ENCODE measurements around the gene MUC5AC.
"Not testable (repeated sequence)": the region's sequence is repeated elsewhere in the genome, so short reads cannot be mapped to it uniquely, and the experiment has no call there.

MUC5AC gene

DNA sequence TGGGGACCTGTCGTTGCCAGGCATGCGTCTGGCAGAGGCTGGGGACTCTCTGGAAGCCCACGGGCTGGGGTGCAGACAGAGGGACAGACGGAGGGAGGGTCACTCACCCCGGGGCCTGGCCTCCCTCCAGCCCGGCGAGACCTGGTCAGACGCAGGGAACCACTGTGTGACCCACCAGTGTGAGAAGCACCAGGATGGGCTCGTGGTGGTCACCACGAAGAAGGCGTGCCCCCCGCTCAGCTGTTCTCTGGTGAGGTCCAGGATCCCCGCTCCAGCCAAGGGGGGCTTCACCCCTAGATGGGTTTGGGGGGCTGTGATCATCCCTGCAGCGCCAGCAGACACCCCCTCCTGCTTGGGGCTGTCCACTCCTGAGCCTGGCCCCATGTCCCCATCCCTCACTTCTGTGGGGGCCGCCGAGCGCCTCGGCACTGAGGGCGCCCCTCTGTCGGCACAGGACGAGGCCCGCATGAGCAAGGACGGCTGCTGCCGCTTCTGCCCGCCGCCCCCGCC lies 41.5 kb downstream of the MUC5AC start:
- no peak for DNase-seq

DNA sequence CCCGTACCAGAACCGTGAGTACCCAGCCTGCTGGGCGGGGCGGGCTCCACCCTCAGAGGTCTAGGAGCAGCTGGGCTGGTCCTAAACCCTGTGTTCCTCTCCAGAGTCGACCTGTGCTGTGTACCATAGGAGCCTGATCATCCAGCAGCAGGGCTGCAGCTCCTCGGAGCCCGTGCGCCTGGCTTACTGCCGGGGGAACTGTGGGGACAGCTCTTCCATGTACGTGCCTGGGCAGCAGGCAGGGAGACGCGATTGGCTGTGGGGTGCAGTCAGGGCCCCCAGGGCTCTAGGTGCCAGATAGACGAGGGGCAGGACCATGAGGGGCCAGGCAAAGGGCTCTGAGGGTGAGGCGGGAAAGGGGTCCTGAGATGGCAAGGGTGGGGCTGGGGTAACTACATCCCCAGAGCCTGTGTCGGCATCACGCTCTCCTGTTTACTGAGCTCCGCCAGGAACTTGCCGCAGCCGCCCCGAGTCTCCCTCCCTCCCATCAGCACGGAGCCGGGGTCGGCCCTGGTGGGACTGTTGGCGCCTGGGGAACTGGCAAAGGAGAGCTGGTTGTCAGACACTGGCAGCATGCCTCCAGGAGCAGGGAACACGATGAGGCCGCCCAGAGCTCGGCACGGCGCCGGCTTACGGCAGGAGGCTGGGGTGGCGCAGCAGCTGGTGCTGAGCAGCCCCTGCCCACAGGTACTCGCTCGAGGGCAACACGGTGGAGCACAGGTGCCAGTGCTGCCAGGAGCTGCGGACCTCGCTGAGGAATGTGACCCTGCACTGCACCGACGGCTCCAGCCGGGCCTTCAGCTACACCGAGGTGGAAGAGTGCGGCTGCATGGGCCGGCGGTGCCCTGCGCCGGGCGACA lies 42.2 kb downstream of the MUC5AC start:
- DNase-seq = no peak

DNA sequence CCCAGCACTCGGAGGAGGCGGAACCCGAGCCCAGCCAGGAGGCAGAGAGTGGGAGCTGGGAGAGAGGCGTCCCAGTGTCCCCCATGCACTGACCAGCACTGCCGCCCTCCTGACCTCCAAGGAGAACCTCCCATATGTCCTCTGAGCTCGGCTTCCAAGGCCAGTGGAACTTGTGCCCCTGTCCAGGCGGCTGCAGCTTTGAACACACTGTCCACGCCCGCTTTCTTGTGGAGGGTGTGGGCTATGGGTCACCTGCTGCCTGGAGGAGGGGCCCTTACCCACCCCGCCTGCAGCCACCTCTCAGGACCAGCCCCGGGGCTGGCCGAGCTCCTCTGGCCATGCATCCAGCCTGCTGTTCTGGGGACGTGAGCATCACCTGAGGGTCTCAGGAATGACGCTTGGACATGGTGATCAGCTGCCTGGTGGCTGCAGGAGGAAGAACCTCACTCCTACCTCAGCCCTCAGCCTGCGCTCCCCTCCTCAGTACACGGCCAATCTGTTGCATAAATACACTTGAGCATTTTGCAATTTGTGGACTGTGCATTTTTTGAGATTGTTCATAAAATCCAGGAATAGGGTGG lies 42.9 kb downstream of the MUC5AC start:
- no peak for DNase-seq

DNA sequence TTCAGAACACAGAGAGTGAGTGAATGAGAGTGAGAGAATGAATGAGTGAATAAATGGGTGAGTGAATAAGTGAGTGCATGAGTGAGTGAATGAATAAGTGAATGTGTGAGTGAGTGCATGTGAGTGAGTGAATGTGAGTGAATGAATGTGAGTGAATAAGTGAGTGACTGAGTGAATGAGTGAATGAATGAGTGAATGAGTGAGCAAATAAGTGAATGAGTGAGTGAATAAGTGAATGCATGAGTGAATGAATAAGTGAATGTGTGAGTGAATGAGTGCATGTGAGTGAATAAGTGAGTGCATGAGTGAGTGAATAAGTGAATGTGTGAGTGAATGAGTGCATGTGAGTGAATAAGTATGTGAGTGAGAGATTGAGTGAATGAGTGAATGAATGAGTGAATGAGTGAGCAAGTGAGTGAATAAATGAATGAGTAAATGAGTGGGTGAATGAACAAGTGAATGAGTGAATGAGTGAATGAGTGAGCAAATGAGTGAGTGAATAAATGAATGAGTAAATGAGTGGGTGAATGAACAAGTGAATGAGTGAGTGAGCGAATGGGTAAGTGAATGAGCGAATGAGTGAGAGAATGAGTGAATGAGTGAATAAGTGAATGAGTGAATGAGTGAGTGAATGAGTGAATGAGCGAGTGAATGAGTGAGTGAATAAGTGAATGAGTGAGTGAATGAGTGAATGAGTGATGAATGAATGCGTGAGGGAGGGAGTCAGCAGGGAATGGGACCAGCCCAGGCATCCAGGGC lies 43.8 kb downstream of the MUC5AC start:
- no peak for DNase-seq

DNA sequence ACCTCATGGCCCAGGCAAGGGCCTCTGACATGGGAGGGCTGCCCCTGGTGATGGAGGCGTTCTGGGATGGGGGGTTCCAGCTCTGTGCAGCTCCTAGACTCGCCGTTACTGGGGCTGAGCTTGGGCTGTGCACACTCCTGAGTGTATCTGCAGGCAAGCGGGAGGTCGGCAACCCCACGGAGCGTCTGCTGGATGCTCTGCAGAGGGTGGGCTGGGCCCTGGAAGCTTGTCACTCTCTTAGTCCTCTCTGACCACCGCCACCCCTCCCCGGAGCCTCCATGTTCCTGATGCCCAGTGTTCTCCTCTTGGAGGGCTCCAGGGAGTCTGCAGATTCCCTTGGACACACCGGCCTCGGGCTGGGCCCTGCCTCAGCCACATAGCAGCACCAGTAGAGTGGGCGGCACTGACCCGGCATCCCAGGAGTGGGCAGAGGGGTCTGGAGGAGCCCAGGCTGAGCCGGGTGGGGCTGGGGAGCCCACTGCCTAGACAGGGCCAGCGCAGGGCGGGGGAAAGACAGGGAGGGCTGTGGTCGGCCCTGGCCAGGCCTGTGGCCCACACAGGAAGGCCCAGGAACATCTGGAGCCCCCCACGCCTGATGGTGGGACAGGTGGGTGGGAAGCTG lies 44.5 kb downstream of the MUC5AC start:
- DNase-seq = no peak

DNA sequence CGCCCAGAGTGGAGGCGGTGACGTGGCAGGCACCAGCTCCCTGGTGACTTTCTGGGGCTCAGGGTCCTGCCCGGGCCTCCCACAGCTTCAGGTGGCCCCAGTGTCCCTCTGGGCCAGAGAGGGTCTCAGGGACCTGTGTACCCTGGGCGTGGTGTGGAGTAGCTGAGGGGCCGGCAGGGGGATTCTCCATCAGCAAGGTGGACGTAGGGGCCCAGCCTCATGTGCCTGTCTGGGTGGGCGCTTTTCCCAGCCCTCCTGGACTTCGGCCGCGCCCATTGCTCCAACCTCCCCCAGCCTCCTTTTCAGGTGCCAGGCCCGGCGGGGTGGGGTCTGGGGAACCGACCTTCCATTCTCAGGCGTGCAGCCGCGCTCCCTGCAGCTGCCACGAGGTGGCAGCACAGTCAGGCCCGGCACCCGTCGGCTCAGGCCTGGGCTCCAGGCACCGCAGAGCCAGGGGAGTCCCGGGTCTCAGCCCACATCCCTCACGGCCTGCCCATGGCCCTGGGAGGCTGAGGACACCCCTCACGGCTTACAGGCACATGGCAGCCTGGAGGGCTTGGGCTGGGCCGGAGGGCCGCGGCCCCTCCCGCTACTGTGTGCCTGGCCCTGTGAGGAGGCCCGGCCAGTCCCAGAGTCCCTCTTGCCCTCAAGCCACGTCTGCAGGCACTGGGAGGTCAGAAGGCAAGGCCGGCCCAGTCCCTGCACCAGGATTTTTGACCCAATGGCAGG lies 45.2 kb downstream of the MUC5AC start:
- DNase-seq = no peak

DNA sequence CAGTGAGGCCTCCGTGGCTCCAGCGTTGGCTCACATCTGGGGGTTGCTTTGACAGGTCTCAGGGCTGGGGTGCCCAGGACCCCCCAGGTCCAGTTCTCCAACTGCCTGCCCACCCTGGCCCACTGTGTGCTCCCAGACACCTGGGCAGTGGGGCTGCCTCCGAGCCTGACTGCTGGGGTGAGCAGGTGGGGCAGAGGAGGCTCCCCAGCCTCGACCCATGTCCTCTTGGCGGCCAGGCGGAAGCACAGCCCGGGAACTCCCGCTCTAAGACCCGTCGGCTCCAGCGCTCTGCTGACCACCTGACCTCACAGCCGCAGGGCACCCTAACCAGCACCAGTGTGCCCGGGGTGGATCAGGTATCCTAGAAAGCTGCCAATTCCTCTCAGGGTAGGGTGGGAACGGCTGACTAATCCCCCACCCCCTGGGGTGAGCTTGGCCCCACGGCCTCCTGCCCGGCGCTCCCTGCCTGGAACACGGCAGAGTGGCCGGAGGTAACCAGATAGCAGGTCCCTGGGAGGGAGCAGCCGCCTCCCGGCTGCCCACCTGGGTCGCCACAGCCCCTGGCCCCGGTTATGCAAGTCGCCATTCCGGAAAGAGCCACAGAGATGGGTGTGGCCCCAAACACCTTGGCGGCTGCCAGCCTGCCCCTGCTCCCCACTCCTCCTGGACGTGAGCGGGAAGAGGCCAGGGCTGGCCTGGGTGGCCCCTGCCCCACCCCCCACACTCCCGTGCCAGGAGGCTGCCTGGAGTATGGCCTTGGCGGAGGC lies 45.9 kb downstream of the MUC5AC start:
- no peak for DNase-seq

DNA sequence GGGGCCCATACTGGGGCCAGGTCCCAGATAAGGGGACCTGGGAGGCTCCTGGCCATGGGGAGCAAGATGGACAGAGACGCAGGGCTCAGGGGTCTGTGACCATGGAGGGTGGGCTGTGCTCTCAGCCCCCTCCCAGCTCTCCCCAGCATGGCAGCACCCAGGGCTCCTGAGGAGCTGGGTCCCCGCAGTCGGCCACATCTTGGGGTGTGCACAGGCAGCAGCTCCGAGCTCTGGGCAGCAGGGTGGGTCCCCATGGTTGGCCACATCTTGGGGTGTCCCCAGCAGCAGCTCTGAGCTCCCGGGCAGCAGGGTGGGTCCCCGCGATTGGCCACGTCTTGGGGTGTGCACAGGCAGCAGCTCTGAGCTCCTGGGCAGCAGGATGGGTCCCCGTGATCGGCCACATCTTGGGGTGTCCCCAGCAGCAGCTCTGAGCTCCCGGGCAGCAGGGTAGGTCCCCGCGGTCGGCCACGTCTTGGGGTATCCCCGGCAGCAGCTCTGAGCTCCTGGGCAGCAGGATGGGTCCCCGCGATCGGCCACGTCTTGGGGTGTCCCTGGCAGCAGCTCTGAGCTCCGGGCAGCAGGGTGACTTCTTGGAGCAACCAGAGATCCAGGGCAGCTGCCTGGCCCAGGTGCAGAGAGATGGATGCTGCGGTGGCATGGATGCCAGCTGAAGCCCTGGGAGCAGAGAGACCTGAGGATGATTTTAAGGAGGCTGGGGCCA lies 46.8 kb downstream of the MUC5AC start:
- DNase-seq = no peak

DNA sequence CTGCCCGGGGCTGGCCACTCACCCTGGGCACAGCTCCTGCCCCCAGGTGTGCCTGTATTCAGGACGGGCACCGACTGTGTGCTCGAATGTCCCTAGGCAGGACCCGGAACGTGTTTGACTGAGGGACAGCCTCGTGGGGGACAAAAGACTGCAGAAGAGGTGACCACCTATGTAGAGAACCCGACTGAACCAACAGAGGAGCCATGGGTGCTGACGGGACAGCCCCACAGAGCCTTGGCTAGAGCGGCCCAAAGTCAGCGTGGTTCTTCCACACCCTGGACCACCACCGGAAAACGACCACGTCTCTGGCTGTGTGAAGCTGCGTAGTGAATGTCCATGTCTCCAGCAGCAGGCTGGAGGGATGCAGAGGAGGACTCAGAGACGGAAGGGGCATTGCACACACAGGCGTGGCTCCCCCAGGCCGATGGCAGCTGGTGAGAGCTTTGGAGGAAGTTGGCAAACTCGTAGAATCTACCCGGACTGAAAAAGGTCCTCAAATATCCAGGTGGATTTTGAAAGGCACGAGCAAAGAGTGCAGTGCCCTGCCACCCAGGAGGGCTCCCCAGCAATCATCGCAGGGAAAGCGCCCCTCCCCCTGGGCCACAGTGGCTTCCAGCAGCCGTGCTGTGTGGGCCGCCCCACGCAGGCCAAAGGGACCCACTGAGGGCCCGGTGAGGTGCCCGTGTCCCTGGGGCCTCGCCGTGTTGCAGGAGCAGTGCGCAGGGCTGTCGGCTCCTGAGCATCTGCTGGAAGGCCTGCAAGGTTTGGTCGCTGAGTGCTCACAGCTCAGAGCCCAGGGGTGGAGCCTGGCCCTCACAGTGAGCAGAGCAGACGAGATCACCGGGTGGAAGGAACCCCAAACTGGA lies 47.6 kb downstream of the MUC5AC start:
- no peak for DNase-seq

DNA sequence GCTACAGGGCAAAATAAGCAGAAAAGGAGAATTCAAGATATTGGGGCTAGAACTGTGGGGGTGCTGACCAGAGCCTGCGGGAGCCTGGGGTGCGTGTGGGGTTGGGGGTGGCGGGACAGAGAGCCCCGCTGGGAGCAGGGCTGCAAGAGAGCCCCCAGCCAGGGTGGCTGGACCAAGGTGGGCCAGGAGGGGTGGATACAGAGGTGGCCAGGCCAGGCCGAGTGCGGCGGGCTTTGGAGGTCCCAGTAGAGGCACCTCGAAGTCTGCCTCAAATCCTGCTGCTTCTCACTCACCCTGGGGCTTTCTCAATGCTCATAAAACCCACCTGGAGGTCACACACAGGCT lies 48.2 kb downstream of the MUC5AC start:
- DNase-seq = no peak

DNA sequence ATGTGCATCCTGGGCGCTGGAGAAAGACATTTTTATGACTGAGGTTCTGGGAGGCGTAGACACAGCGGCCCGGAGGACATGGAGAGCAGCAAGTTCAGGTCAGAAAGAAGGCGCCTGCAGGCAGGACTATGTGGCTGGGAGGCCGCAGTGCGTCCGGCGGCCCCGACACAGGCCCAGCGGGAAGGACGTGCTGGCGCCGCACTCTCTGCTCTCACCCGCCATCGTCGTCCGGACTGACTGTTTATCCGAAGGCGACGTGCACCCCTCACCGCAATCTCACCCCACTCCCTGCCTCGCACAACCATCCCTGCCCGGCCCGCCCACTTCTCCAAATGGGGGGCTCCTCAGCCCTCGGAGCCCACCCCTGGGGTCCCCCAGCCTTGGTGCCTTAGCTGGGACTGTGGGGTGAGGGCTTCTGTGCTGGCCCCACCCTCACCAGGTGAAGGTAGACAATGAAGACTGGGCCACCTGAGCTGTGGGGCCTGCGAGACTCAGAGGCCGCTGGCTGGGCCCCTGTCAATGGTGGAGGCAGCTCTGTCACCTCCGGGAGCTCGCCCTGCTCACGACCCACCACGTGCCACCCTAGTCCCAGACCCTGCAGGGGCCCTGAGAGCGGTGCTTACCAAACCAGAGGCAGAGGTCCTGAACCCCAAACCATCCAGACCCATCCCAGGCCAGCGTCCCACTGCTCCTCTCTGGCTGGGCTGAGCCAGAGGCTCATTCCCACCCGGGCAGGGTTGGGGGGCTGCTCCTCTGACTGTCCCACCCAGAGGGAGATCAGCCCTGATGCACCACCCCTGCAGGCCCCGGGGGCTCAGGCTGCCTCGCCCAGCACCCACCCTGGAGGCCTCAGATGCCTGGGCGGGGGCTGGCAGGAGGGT lies 48.9 kb downstream of the MUC5AC start:
- DNase-seq = no peak

DNA sequence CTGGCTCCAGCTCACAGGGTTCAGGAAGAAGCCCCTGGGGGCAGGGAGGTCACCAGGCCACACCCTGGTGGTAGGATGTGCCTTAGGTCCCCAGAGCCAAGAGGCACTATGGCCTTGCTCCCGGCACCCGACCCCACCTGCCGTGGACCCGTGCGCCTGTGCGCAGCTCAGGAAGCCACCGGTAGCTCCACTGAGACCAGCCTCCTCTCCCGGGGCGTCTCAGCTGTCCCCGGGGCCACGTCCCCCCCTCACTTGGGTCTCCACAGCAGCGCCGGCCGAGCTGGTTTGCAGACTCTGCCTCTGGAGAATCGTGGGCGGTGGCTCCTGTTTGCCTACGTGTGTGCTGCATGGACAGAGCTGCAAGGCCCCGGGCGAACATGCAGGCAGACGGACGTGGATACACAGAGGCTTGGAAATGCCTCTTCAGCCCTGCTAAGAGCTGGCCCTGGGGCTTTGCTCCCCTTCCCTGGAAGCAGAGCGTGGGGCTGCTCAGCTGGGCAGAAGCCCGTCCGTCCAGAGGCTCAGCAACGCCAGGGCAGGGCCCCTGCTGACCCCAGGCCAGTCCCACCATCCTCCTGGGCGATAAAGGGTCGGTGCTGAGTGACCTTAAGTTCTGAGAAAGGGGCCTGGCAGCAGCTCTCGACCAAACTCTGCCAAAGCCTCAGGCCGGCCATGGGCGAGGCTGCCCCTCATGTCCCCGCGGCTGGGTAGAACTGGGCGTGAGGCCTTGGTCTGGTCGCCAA lies 49.8 kb downstream of the MUC5AC start:
- DNase-seq = no peak

DNA sequence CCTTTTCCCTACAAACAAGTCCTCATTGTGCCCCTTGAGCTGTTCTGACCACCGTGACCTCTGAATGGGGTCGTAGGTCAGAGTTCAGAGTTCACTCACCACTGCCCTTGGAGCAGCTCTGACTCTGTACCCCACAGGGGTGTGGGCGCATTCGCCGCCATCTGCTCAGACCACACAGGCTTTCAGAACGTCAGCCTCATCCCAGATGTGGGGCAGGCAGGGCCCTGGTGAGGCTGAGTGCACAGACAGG lies 50.3 kb downstream of the MUC5AC start:
- DNase-seq = no peak

DNA sequence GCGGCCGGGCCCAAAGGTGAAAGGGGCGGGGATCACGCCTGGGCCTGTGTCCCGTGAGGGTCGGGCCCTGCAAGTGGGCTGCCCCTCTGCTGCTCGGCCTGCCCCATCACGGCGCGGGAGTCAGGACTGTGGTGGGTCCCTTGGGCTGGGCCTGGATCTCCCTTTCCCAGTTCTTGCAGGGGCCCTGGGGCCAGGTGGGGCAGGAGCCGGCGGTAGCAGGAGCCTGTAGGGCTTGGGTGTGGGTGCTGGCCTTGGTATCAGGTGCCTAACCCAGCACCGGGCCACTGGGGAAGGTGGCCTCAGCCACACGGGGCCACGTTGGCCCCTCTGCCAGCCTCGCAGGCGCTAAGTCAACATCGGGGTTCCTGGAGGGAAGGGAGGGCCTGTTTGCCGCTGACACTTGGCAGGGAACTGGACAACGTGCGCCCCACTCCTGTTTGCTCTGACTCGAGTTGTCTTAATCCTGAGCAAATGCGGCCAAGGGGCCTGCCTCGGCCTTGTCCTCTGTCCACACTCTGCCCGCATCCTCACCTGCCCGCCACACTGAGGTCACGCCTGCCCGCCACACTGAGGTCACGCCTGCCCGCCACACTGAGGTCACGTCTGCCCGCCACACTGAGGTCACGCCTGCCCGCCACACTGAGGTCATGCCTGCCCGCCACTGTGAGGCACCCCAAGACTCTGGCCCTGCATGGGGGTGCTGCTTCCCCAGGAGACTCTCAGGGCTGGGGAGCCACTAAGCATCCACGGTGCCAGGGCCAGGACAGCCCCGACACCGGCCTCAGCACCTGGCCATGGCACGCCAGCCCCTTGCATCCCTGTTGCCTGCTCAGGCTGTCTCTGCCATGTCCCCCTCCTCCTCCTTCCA lies 50.9 kb downstream of the MUC5AC start:
- DNase-seq = no peak

DNA sequence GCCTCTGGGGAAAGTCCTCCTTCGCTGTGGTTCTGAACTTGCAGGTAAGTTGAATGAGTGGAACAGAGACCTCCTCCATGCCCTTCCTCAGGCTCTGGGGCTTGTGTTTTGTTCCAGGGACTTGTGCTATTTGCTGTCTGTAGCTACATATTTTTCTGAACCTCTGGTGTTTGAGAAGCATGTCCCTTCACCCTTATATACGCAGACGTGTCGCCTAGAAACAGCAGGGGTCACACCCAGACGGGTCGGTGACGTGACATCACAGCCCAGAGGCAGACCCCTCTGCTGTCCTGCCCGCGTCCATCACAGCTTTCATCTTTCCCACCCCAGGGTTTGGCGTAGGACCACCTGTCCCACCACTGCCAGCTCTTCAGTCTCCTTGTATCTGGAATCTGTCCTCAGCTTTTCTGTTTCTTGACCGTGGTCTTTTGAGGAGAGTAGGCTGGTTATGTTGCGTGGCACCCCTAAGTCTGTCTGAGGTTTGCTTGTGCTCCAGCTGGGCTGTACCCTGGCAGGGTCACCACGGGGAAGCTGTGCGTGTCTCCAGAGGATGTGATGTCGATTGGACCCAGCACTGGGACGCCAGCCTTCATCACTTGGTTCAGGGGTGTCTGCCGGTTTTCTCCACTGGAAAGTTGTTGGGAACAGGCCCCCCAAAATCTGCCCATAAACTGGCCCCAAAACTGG lies 51.8 kb downstream of the MUC5AC start:
- no peak for DNase-seq

DNA sequence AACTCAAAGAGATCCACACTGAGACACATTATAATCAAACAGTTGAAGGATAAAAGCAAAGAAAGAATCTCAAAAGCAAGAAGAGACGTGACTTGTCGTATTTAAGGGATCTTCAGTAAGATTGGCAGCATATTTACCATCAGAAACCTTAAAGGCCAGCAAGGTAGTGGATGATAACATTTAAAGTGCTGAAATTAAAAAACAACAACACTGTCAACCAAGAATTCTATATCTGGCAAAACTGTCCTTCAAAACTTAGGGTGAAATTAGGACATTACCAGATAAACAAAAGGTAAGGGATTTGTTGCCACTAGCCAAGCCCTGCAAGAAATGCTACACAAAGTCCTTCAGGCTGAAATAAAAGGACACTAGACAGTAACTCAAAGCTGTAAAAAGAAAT lies 54.1 kb downstream of the MUC5AC start:
- DNase-seq = no peak

DNA sequence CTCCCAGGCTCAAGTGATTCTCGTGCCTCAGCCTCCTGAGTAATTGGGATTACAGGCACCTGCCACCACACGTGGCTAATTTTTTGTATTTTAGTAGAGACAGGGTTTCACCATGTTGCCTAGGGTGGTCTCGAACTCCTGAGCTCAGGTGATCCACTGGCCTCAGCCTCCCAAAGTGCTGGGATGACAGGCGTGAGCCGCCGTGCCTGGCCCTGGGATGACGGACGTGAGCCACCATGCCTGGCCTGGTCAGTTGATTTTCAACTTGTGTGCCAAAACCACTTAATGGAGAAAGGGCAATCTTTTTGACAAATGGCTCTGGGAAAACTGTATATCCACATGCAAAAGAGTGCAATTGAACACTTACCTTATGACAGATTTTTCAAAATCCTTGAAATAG lies 58.1 kb downstream of the MUC5AC start:
- not testable (repeated sequence) for DNase-seq
